Nephron (organoid): Measurements from ENCODE around the gene CD69.
"Not testable (repeated sequence)": the region's sequence is repeated elsewhere in the genome, so short reads cannot be mapped to it uniquely, and the experiment has no call there.

Source experiments
- H3K27ac Mint-ChIP-seq, 3 experiments: 2 replicates each; pipeline ENCODE4 v1.8.0; 2020; ENCODE audit warnings: mixed read lengths in 3 of 3, mild to moderate bottlenecking in 2 of 3, moderate library complexity in 1 of 3
- H3K27me3 Mint-ChIP-seq: 2 replicates; pipeline ENCODE4 v1.8.0; 2021; ENCODE audit warnings: low read depth, mild to moderate bottlenecking, moderate library complexity, mixed read lengths
- H3K36me3 Mint-ChIP-seq: 2 replicates; pipeline ENCODE4 v1.8.0; 2020; ENCODE audit warnings: low read depth, mixed read lengths
- H3K4me1 Mint-ChIP-seq: 2 replicates; pipeline ENCODE4 v1.8.0; 2020; ENCODE audit warnings: mixed read lengths
- H3K4me3 Mint-ChIP-seq, 3 experiments: 2 replicates each; pipeline ENCODE4 v1.8.0; 2020; ENCODE audit warnings: mild to moderate bottlenecking in 3 of 3, mixed read lengths in 3 of 3, moderate library complexity in 2 of 3
- H3K9me3 Mint-ChIP-seq: 2 replicates; pipeline ENCODE4 v1.8.0; 2020; ENCODE audit warnings: mixed read lengths
- TF ChIP-seq, protein P1 (sequence below), 3 experiments: fragments of 200-600 bp; sonication (generic); IDR thresholded peaks; one replicate each; pipeline ENCODE4 v1.5.0; 2021; ENCODE audit warnings: antibody characterized with exemption in 3 of 3; ENCODE audit not compliant: unreplicated experiment in 3 of 3

CD69 gene

GRCh38 chr12:9740106-9740750, 20.5 kb downstream of the CD69 start:
- no peaks in the 10 kb centered on the region for H3K27me3 Mint-ChIP-seq
- no peaks in the 10 kb centered on the region for H3K9me3 Mint-ChIP-seq
- TF ChIP-seq, protein P1, sequence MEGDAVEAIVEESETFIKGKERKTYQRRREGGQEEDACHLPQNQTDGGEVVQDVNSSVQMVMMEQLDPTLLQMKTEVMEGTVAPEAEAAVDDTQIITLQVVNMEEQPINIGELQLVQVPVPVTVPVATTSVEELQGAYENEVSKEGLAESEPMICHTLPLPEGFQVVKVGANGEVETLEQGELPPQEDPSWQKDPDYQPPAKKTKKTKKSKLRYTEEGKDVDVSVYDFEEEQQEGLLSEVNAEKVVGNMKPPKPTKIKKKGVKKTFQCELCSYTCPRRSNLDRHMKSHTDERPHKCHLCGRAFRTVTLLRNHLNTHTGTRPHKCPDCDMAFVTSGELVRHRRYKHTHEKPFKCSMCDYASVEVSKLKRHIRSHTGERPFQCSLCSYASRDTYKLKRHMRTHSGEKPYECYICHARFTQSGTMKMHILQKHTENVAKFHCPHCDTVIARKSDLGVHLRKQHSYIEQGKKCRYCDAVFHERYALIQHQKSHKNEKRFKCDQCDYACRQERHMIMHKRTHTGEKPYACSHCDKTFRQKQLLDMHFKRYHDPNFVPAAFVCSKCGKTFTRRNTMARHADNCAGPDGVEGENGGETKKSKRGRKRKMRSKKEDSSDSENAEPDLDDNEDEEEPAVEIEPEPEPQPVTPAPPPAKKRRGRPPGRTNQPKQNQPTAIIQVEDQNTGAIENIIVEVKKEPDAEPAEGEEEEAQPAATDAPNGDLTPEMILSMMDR (IDR thresholded peaks at IDR 0.05; ENCODE audit: unreplicated experiment in 3 of 3), result no peak
- H3K4me3 Mint-ChIP-seq, result no peak overlapping the region
- H3K4me1 Mint-ChIP-seq, result peaks cover 10% of the 10 kb centered on the region
- no peaks in the 10 kb centered on the region for H3K36me3 Mint-ChIP-seq
- H3K27ac Mint-ChIP-seq, result no peak overlapping the region

DNA sequence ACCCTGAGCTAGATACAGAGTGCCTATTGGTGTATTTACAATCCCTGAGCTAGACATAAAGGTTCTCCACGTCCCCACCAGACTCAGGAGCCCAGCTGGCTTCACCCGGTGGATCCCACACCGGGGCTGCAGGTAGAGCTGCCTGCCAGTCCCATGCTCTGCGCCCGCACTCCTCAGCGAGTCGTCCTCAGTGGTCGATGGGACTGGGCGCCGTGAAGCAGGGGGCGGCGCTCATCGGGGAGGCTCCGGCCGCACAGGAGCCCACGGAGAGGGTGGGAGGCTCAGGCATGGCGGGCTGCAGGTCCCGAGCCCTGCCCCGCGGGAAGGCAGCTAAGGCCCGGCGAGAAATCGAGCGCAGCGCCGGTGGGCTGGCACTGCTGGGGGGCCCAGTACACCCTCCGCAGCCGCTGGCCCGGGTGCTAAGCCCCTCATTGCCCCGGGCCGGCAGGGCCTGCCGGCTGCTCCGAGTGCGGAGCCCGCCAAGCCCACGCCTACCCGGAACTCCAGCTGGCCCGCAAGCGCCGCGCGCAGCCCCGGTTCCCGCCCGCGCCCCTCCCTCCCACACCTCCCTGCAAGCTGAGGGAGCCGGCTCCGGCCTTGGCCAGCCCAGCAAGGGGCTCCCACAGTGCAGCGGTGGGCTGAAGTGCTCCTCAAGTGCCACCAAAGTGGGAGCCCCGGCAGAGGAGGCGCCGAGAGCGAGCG, 21.1 kb downstream of the CD69 start:
- H3K27ac Mint-ChIP-seq, H3K9me3 Mint-ChIP-seq, H3K4me3 Mint-ChIP-seq, H3K36me3 Mint-ChIP-seq, H3K27me3 Mint-ChIP-seq: not testable (repeated sequence)
- H3K4me1 Mint-ChIP-seq, result peaks cover 10% of the 10 kb centered on the region

DNA sequence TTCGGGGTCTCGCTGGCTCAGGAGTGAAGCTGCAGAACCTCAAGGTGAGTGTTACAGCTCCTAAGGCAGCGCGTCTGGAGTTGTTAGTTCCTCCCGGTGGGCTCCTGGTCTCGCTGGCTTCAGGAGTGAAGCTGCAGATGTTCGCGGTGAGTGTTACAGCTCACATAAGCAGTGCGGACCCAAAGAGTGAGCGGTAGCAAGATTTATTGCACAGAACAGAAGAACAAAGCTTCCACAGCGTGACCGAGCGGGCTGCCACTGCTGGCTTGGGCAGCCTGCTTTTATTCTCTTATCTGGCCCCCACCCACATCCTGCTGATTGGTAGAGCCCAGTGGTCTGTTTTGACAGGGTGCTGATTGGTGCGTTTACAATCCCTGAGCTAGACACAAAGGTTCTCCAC, 21.8 kb downstream of the CD69 start:
- H3K4me3 Mint-ChIP-seq, H3K27ac Mint-ChIP-seq, H3K9me3 Mint-ChIP-seq, H3K36me3 Mint-ChIP-seq, H3K27me3 Mint-ChIP-seq: not testable (repeated sequence)
- H3K4me1 Mint-ChIP-seq, result peaks cover 10% of the 10 kb centered on the region

DNA sequence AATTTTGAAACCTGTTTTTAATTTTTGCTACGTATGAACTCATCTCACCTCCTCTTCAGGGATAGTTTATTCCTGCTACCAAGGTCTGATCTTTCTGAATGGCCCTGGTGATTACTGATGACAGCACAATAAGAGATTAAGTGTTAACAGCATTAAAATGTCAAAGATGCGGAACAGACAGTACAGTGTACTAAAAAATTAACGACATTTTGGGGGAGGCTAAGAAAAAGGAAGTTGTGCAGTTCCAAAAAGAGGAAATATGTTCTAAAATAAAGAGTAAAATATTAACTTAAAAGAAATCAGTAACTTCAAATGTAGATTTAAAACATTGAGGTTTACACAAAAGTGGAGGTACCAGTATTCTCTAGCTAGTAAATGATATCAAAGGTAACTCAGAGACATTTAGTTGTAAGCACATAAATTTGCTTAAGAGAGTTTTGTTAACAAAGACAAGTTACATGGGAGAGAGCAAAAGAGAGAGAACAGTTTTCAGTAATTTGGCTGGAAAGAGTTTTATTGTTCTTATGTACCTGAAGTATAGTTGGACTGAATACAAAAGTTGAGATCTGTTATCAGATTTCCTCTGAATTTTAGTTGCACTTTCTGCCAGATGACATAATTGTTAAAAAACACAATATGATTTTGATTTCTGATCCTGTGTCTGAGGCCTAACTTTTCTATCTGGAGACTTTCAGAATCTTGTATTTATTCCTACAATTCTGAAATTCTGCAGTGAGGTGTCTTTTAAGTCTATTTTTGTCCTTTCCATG, 23.6 kb downstream of the CD69 start:
- Mint-ChIP-seq H3K36me3 (no peaks in the 10 kb centered on the region), H3K27ac (peak overlapping the region; percentile 1 to 41 (median 1)), H3K4me3 (no peak overlapping the region), H3K9me3 (no peaks in the 10 kb centered on the region), H3K4me1 (peaks cover 10% of the 10 kb centered on the region), H3K27me3 (no peaks in the 10 kb centered on the region)
- TF ChIP-seq, protein P1 (IDR thresholded peaks at IDR 0.05; ENCODE audit: unreplicated experiment in 3 of 3), result no peak

DNA sequence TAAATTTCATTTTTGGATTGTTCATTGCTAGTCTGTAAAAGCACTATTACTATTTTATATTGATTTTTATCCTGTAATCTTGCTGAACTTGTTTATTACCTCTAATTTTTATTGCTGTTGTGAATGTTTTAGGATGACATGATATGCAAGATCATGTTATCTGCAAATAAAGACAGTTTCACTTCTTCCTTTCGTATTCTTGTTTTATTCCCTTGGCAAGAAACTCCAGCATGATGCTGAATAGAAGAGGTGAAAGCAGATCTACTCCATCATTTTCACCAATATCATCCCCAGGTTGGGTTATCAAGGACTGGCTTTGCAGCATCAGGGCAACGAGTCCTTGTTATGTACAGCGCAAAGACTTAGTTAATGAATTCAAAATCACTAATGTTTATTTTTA, 25.1 kb downstream of the CD69 start:
- TF ChIP-seq, protein P1 (IDR thresholded peaks at IDR 0.05; ENCODE audit: unreplicated experiment in 3 of 3), result no peak
- no peaks in the 10 kb centered on the region for H3K36me3 Mint-ChIP-seq
- H3K9me3 Mint-ChIP-seq, result no peaks in the 10 kb centered on the region
- no peaks in the 10 kb centered on the region for H3K27me3 Mint-ChIP-seq
- no peak overlapping the region for H3K27ac Mint-ChIP-seq
- H3K4me3 Mint-ChIP-seq, result no peak overlapping the region
- peaks cover 10% of the 10 kb centered on the region for H3K4me1 Mint-ChIP-seq

GRCh38 chr12:9732921-9733461, 27.7 kb downstream of the CD69 start, which contains the start of gene CLECL1:
Gene CLECL1 (minus strand): TSS chr12:9733097.
- Mint-ChIP-seq H3K36me3 (no peaks in the 10 kb centered on the region), H3K4me3 (no peak within 1 kb of the TSS)

More at GRCh38 chr12:9732921-9733461, 27.7 kb downstream of the CD69 start, which contains the start of gene CLECL1:
- no peaks in the 10 kb centered on the region for H3K9me3 Mint-ChIP-seq
- TF ChIP-seq, protein P1 (IDR thresholded peaks at IDR 0.05; ENCODE audit: unreplicated experiment in 3 of 3), result no peak
- no peaks in the 10 kb centered on the region for H3K27me3 Mint-ChIP-seq
- no peak within 1 kb of the TSS for H3K27ac Mint-ChIP-seq
- H3K4me1 Mint-ChIP-seq, result peaks cover 10% of the 10 kb centered on the region
